GM10248 (cell line): Measurements from ENCODE around the gene ADNP.

ENCODE experiments used
- CTCF ChIA-PET: fragments of 300-600 bp; sonication (Branson Sonifier 250); formaldehyde crosslinking; extraction: SDS; loops from one replicate; lab custom pipeline; 2021; ENCODE audit warnings: antibody characterized with exemption; lab: Yijun Ruan, JAX
- POLR2A ChIA-PET: fragments of 350-650 bp; sonication (Branson Sonifier 250); formaldehyde crosslinking; extraction: SDS; loops from one replicate; lab custom pipeline; 2020; ENCODE audit warnings: antibody characterized with exemption; lab: Yijun Ruan, JAX
- DNase-seq: peaks from one replicate; pipeline ENCODE4 v3.0.0; 2012; ENCODE audit errors: extremely low spot score
- CTCF ChIP-seq: IDR thresholded peaks from 2 replicates; pipeline ENCODE4 v1.5.1; 2012; ENCODE audit warnings: mild to moderate bottlenecking, low read depth; ENCODE audit errors: extremely low read depth, missing control alignments, control extremely low read depth

ADNP gene

GRCh38 chr20:50843331-50844276, 87.6 kb downstream of the ADNP start:
- ChIA-PET CTCF (interaction anchor here (1.1 to 4.2 kb wide), 3 partner anchors 49 to 85 kb away, joined by 3 to 23 read pairs (median 8); partner anchors contain the start of gene BCAS4), POLR2A (no interaction called here)
- DNase-seq, result no peak
- TF ChIP-seq CTCF, result no peak

GRCh38 chr20:50842821-50843220, 88.4 kb downstream of the ADNP start:
- no peak for DNase-seq
- CTCF ChIA-PET, result interaction anchor here (1.1 to 1.6 kb wide), 2 partner anchors 48 to 86 kb away, joined by 3 to 8 read pairs; partner anchors contain the start of gene BCAS4
- TF ChIP-seq CTCF, result no peak
- POLR2A ChIA-PET, result no interaction called here
